ENCODE results near the gene CALCOCO2.

GRCh38 chr17:48873209-48873608 lies 42.4 kb downstream of the CALCOCO2 start:
- TF ChIP-seq POLR2AphosphoS5 (IDR thresholded peaks at IDR 0.05) (no peak), CTCF (IDR thresholded peaks at IDR 0.05) (no peak), EP300 (IDR thresholded peaks at IDR 0.05) (no peak), POLR2A (IDR thresholded peaks at IDR 0.05; ENCODE audit: low read depth) (no peak)
